Brain microvascular endothelial cell (primary cell): ENCODE results near the gene KCNH1.
"Not testable (repeated sequence)": the region's sequence is repeated elsewhere in the genome, so short reads cannot be mapped to it uniquely, and the experiment has no call there.

Experiments
- DNase-seq: peaks from one replicate; pipeline ENCODE4 v3.0.0-alpha.2; 2020
- H3K27ac ChIP-seq: fragments of 250-450 bp; sonication (Bioruptor Pico); 2 replicates; pipeline ENCODE4 v1.5.1; 2020; ENCODE audit warnings: mild to moderate bottlenecking, moderate library complexity
- H3K27me3 ChIP-seq: fragments of 250-450 bp; sonication (Bioruptor Pico); replicated peaks from 2 replicates; pipeline ENCODE4 v1.5.1; 2020; ENCODE audit warnings: mild to moderate bottlenecking
- H3K36me3 ChIP-seq: fragments of 250-450 bp; sonication (Bioruptor Pico); replicated peaks from 2 replicates; pipeline ENCODE4 v1.5.1; 2020; ENCODE audit warnings: mild to moderate bottlenecking
- H3K4me3 ChIP-seq: 2 replicates; pipeline ENCODE4 v1.5.1; 2011; ENCODE audit warnings: low read depth, mild to moderate bottlenecking, control low read depth, low read length, moderate library complexity
- in situ Hi-C: cut with HindIII; loops from 2 replicates; pipeline ENCODE4 v1.10.0; 2017; ENCODE audit warnings: low sequenced_read_pairs, low pct_ligation_motif_present
- TF ChIP-seq, protein P1 (sequence below): IDR thresholded peaks from 2 replicates; pipeline ENCODE4 v1.5.1; 2011; ENCODE audit warnings: low read depth, mild to moderate bottlenecking, moderate library complexity, low read length, control low read depth, inconsistent platforms; ENCODE audit errors: missing control alignments

Gene KCNH1

DNA sequence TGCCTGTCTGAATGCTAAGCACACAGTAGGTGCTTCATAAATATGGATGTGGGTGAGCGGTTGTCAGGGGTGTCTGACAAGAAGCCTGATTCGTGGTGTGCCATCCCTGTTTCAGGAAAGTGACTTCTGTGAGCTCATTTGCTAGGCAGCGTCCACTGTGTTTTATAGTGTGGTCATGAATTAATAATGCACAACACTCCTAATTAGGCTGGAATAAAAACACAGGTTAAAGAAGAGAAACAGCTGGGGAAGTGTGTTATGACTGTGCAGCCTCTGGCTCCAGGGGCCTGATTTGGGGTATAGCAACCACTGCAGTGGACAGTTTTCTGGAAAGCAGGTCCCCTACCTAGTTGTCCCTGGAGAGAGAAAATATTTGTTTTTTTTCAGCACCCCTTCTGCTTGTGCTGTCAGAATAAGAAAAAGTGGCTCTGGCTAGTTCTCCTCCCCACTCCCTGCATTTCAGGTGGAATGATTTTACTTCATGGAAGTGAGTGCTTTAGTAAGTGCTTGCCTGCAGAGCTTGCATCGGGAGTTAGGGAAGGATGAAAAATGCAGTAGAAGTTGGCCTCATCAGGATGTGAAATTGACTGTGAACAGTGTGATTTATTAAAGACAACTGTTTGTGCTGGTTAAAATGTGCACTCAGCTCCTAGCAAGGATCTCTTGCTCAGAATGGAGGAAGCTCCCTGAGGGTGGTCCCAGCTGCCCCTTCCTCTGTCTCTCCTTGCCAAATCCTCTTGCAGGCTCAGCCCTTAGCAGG is 471.5 kb downstream of the KCNH1 start:
- TF ChIP-seq, protein P1, sequence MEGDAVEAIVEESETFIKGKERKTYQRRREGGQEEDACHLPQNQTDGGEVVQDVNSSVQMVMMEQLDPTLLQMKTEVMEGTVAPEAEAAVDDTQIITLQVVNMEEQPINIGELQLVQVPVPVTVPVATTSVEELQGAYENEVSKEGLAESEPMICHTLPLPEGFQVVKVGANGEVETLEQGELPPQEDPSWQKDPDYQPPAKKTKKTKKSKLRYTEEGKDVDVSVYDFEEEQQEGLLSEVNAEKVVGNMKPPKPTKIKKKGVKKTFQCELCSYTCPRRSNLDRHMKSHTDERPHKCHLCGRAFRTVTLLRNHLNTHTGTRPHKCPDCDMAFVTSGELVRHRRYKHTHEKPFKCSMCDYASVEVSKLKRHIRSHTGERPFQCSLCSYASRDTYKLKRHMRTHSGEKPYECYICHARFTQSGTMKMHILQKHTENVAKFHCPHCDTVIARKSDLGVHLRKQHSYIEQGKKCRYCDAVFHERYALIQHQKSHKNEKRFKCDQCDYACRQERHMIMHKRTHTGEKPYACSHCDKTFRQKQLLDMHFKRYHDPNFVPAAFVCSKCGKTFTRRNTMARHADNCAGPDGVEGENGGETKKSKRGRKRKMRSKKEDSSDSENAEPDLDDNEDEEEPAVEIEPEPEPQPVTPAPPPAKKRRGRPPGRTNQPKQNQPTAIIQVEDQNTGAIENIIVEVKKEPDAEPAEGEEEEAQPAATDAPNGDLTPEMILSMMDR = no peak
- Histone ChIP-seq H3K4me3 (no peak overlapping the region), H3K27me3 (no peaks in the 10 kb centered on the region), H3K36me3 (no peaks in the 10 kb centered on the region), H3K27ac (no peak overlapping the region)
- in situ Hi-C loops = no loop called here
- DNase-seq = no peak

DNA sequence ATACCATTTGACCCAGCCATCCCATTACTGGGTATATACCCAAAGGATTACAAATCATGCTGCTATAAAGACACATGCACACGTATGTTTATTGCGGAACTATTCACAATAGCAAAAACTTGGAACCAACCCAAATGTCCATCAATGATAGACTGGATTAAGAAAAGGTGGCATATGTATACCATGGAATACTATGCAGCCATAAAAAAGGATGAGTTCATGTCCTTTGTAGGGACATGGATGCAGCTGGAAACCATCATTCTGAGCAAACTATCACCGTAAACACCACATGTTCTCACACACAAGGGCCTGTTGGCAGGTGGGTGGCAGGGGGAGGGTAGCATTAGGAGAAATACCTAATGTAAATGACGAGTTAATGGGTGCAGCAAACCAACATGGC is 472.4 kb downstream of the KCNH1 start:
- H3K27me3 ChIP-seq, DNase-seq, in situ Hi-C loops, H3K36me3 ChIP-seq, H3K4me3 ChIP-seq, H3K27ac ChIP-seq: not testable (repeated sequence)

DNA sequence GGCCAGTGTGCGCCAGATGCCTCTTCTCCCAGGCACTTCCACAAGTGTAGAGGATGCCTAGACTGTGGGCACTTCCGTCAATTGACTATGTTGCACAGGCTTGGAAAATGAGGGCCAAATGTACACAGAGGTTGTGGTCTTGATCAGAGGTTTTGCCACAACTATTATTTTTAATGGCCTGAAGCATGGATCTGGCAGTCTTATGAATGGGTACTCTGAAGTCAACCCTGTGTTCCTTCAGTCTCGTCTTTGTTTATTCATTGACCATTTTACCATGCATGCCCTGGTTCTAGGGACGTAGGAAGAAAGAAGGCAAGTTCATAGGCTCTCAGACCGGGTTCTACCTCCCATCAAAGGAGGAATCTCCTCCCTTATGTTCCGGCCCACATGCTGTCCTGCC is 476.1 kb downstream of the KCNH1 start:
- no peak overlapping the region for H3K4me3 ChIP-seq
- no peaks in the 10 kb centered on the region for H3K36me3 ChIP-seq
- H3K27me3 ChIP-seq = no peaks in the 10 kb centered on the region
- no peak for DNase-seq
- in situ Hi-C loops = no loop called here
- H3K27ac ChIP-seq = no peak overlapping the region
- TF ChIP-seq, protein P1 = no peak

DNA sequence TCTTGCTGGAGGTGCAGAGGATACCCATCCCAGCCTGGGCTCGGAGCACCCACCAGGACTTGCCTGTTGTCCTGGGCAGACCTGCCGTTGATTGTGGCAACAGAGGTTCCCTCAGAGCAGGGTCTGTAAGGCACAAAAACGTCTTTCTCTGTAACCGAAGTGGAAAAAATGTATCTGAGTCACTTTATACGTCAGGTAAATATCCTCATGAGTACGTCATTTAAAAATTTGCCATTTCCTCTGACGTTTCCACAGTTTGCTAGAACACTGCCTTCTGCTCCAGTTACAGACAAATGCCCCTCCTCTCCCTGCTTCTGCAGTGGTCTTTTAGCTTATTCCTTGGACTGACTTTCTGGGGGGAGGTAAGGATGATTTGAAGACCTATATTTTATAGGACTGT is 478.4 kb downstream of the KCNH1 start:
- Histone ChIP-seq H3K27ac (no peak overlapping the region), H3K27me3 (no peaks in the 10 kb centered on the region), H3K36me3 (no peaks in the 10 kb centered on the region), H3K4me3 (no peak overlapping the region)
- TF ChIP-seq, protein P1 = no peak
- in situ Hi-C loops = no loop called here
- no peak for DNase-seq

DNA sequence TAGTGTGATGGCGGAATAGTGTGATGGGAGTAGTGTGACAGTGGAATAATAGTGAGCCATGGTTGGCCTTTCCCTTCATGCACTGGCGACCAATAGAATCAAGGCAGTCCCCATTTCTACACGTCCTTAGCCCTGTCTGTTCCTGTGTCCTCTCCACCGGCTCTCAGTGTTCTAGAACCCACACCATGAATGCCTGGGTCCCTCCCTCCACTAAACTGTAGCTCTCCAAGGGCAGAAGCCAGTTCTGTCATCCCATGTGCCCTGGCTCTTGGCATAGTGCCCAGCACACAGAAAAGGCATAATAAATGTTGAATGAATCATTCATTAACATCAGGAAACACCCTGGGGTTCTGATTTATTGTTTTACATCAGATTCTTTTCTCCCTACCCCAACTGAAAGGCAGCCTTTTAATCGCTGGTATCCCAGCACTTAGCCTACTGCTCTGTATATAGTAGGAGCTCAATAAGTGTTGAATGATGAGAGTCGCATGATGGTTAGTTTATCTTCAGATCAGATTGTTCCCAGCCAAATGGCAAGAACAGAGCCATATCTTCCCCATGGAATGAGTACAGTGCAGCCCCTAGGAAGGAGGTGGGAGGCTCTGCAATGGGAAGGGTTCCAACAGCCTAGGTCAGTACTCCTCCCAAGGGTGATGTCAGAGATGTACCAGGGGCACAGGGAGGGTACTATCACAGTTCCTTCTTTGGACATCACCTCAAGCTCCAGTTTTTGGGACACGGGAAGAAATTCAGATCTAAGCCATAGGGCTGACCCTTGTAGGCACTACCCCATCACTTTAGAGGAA is 479.6 kb downstream of the KCNH1 start:
- H3K36me3 ChIP-seq = no peaks in the 10 kb centered on the region
- no peaks in the 10 kb centered on the region for H3K27me3 ChIP-seq
- TF ChIP-seq, protein P1 = no peak
- no peak overlapping the region for H3K4me3 ChIP-seq
- H3K27ac ChIP-seq = no peak overlapping the region
- in situ Hi-C loops = no loop called here
- DNase-seq = peak; percentile 12

DNA sequence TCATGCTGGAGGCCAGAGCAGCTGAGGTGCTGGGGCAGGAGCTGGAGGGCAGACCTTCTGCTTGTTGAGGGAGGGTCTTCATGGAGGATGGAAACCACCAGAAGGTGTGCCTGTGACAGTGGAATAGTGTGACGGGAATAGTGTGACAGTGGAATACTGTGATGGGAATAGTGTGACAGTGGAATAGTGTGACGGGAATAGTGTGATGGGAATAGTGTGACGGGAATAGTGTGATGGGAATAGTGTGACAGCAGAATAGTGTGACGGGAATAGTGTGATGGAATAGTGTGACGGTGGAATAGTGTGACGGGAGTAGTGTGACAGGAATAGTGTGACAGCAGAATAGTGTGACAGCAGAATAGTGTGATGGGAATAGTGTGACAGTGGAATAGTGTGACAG is 480.2 kb downstream of the KCNH1 start:
- no peak for DNase-seq
- H3K36me3 ChIP-seq = no peaks in the 10 kb centered on the region
- TF ChIP-seq, protein P1 = no peak

More for the DNA sequence above, 480.2 kb downstream of the KCNH1 start:
- H3K4me3 ChIP-seq = no peak overlapping the region
- no peak overlapping the region for H3K27ac ChIP-seq
- in situ Hi-C loops = no loop called here
- no peaks in the 10 kb centered on the region for H3K27me3 ChIP-seq
